HepG2 (cell line): ENCODE results near the gene FAM20A. TPM values are rescaled to one million over a fixed set of nuclear protein-coding genes. Genes with fewer than 3 reads are reported as not detected.

ENCODE experiments used
- AHDC1 ChIP-seq: sonication (generic); formaldehyde crosslinking; IDR thresholded peaks from 2 replicates; pipeline ENCODE4 v1.5.1; 2020; ENCODE audit warnings: mild to moderate bottlenecking, missing genetic modification reagents, borderline replicate concordance
- ARID4A ChIP-seq: sonication (generic); formaldehyde crosslinking; IDR thresholded peaks from 2 replicates; pipeline ENCODE4 v1.5.0; 2020; ENCODE audit warnings: mild to moderate bottlenecking, missing genetic modification reagents, borderline replicate concordance
- FOSL1 ChIP-seq: sonication (generic); formaldehyde crosslinking; IDR thresholded peaks from 2 replicates; pipeline ENCODE4 v1.9.0; 2021; ENCODE audit warnings: missing genetic modification reagents, borderline replicate concordance
- RXRA ChIP-seq: sonication (generic); formaldehyde crosslinking; IDR thresholded peaks from 2 replicates; pipeline ENCODE4 v1.5.1; 2020; ENCODE audit warnings: missing genetic modification reagents
- SETDB1 ChIP-seq: sonication (generic); formaldehyde crosslinking; IDR thresholded peaks from 2 replicates; pipeline ENCODE4 v1.5.1; 2020; ENCODE audit warnings: missing genetic modification reagents, mild to moderate bottlenecking, borderline replicate concordance
- STAG1 ChIP-seq: sonication (generic); formaldehyde crosslinking; IDR thresholded peaks from 2 replicates; pipeline ENCODE4 v1.4.0; 2020; ENCODE audit warnings: missing genetic modification reagents
- ZNF180 ChIP-seq: sonication (generic); formaldehyde crosslinking; IDR thresholded peaks from 2 replicates; pipeline ENCODE4 v1.4.0; 2020; ENCODE audit warnings: low read depth, missing genetic modification reagents, borderline replicate concordance
- ZNF225 ChIP-seq: sonication (generic); formaldehyde crosslinking; IDR thresholded peaks from 2 replicates; pipeline ENCODE4 v1.4.0; 2020; ENCODE audit warnings: mild to moderate bottlenecking, missing genetic modification reagents
- ZNF564 ChIP-seq: sonication (generic); formaldehyde crosslinking; IDR thresholded peaks from 2 replicates; pipeline ENCODE4 v1.8.1; 2023; ENCODE audit warnings: mild to moderate bottlenecking, missing genetic modification reagents
- ZNF737 ChIP-seq: sonication (generic); formaldehyde crosslinking; IDR thresholded peaks from 2 replicates; pipeline ENCODE4 v1.5.0; 2020; ENCODE audit warnings: missing genetic modification reagents, mild to moderate bottlenecking, borderline replicate concordance
- ZNF761 ChIP-seq: sonication (generic); formaldehyde crosslinking; conservative IDR thresholded peaks from 2 replicates; pipeline ENCODE4 v1.4.0; 2020; ENCODE audit warnings: mild to moderate bottlenecking, missing genetic modification reagents
- ZSCAN21 ChIP-seq: sonication (generic); formaldehyde crosslinking; IDR thresholded peaks from 2 replicates; pipeline ENCODE4 v1.8.0; 2022; ENCODE audit warnings: mild to moderate bottlenecking, missing genetic modification reagents, moderate library complexity, borderline replicate concordance
- polyA plus RNA-seq, 8 experiments: library from polyadenylated mRNA; depleted of rRNA in 3 of 8; stranded (reverse) in 7 of 8; unstranded in 1 of 8; fragments of >200 nt; fragmentation: Illumina TruSeq in 4 of 8; extraction: Trizol in 4 of 8; gene quantifications; 2 replicates each; pipeline versions ENCODE4 v1.2.1 to v1.2.3, GENCODE V29; 2011 to 2016; ENCODE audit warnings: low read depth in 4 of 8, missing spikeins in 1 of 8, mixed read lengths in 1 of 8; ENCODE audit not compliant: insufficient read depth in 1 of 8
- total RNA-seq, 5 experiments: library from RNA; depleted of rRNA; stranded (reverse); fragments of >200 nt; fragmentation: Illumina TruSeq; extraction: Trizol; gene quantifications; 2 replicates each; pipeline ENCODE4 v1.2.3, GENCODE V29; 2016; ENCODE audit warnings: low read depth in 1 of 5
- TF ChIP-seq, protein P1 (sequence below): sonication (generic); formaldehyde crosslinking; IDR thresholded peaks from 2 replicates; pipeline ENCODE4 v1.4.0; 2020; ENCODE audit warnings: mild to moderate bottlenecking, missing genetic modification reagents

FAM20A gene
- total and polyA plus RNA-seq, 2 of the 13 experiments (the other 11 are each of a cell fraction or from before 2014, with no cell fraction given), result 9.3 to 20.7 TPM

- TF ChIP-seq ZNF737 (CRISPR knock-in tag) (no peak), ZNF761 (CRISPR knock-in tag) (no peak), ZNF180 (CRISPR knock-in tag) (no peak), AHDC1 (CRISPR knock-in tag) (no peak; the same call in 1 of the 2 replicates), STAG1 (0 out of 2 replicates have a peak, but pooled peaks have one; percentile 8), ZSCAN21 (CRISPR knock-in tag) (no peak), ZNF564 (CRISPR knock-in tag) (no peak), RXRA (CRISPR knock-in tag) (no peak; the same call in 1 of the 2 replicates), ZNF225 (CRISPR knock-in tag) (no peak), FOSL1 (CRISPR knock-in tag) (no peak), SETDB1 (CRISPR knock-in tag) (no peak), ARID4A (no peak; the same call in 1 of the 2 replicates)
- TF ChIP-seq, protein P1, sequence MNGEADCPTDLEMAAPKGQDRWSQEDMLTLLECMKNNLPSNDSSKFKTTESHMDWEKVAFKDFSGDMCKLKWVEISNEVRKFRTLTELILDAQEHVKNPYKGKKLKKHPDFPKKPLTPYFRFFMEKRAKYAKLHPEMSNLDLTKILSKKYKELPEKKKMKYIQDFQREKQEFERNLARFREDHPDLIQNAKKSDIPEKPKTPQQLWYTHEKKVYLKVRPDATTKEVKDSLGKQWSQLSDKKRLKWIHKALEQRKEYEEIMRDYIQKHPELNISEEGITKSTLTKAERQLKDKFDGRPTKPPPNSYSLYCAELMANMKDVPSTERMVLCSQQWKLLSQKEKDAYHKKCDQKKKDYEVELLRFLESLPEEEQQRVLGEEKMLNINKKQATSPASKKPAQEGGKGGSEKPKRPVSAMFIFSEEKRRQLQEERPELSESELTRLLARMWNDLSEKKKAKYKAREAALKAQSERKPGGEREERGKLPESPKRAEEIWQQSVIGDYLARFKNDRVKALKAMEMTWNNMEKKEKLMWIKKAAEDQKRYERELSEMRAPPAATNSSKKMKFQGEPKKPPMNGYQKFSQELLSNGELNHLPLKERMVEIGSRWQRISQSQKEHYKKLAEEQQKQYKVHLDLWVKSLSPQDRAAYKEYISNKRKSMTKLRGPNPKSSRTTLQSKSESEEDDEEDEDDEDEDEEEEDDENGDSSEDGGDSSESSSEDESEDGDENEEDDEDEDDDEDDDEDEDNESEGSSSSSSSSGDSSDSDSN (CRISPR knock-in tag), result peak; percentile 43
These were observed 91.8 kb downstream of the FAM20A start (continued) for GRCh38 chr17:68509141-68510057.
